ENCODE data around the gene CDH16.

The CDH16 gene

GRCh38 chr16:66905633-66906539 is 12.8 kb downstream of the CDH16 start:
- Histone ChIP-seq H3K36me3 (replicated peaks in 1 of 2; ENCODE audit: control insufficient read depth in 2 of 2, insufficient read depth in 2 of 2, low read length in 2 of 2) (no peaks in the 10 kb centered on the region), H2BK5ac (ENCODE audit: low read length) (no peak overlapping the region), H3K9ac (ENCODE audit: low read depth, low read length, poor library complexity) (no peak overlapping the region), H3K14ac (ENCODE audit: low read length) (no peak overlapping the region), H2BK15ac (ENCODE audit: low read length) (no peak overlapping the region), H4K91ac (ENCODE audit: low read depth, low read length, poor library complexity) (no peak overlapping the region), H3K4me3 (ENCODE audit: low read length in 2 of 2) (no peak overlapping the region), H3K79me1 (ENCODE audit: low read depth, low read length) (no peaks in the 10 kb centered on the region), H3K23ac (ENCODE audit: low read depth, low read length, poor library complexity) (no peak overlapping the region), H3K9me3 (replicated peaks in 1 of 2; ENCODE audit: control insufficient read depth in 2 of 2, insufficient read depth in 1 of 2, low read depth in 1 of 2, low read length in 2 of 2) (no peaks in the 10 kb centered on the region), H4K8ac (ENCODE audit: low read depth, low read length) (no peak overlapping the region), H3K27ac (replicated peaks; ENCODE audit: low read length) (no peak overlapping the region), H2AFZ (ENCODE audit: low read length) (no peak overlapping the region), H2BK120ac (ENCODE audit: low read depth, low read length) (no peak overlapping the region), H2BK12ac (ENCODE audit: low read length) (no peak overlapping the region), H3K27me3 (ENCODE audit: control insufficient read depth in 3 of 3, insufficient read depth in 3 of 3, low read depth in 1 of 3, low read length in 3 of 3) (peaks cover 0 to 49% (median 0%) of the 10 kb centered on the region in 3 experiments), H3K18ac (ENCODE audit: low read length) (peak overlapping the region; percentile 15), H3K4me2 (ENCODE audit: insufficient read depth, low read length, poor library complexity, severe bottlenecking) (no peak overlapping the region), H2AK5ac (ENCODE audit: low read depth, low read length) (no peak overlapping the region), H3K4ac (ENCODE audit: low read length) (no peak overlapping the region), H3K4me1 (ENCODE audit: control insufficient read depth in 2 of 2, insufficient read depth in 1 of 2, low read depth in 1 of 2, low read length in 2 of 2) (peaks cover 0 to 3% of the 10 kb centered on the region in 2 donors)
- DNase-seq (ENCODE audit: low spot score), result no peak
- no CpG with 5 or more reads among the region's 11 CpGs for WGBS, 2 donors (ENCODE audit: extremely low coverage in 2 of 2, insufficient read length in 2 of 2, insufficient replicate concordance in 1 of 2)

DNA sequence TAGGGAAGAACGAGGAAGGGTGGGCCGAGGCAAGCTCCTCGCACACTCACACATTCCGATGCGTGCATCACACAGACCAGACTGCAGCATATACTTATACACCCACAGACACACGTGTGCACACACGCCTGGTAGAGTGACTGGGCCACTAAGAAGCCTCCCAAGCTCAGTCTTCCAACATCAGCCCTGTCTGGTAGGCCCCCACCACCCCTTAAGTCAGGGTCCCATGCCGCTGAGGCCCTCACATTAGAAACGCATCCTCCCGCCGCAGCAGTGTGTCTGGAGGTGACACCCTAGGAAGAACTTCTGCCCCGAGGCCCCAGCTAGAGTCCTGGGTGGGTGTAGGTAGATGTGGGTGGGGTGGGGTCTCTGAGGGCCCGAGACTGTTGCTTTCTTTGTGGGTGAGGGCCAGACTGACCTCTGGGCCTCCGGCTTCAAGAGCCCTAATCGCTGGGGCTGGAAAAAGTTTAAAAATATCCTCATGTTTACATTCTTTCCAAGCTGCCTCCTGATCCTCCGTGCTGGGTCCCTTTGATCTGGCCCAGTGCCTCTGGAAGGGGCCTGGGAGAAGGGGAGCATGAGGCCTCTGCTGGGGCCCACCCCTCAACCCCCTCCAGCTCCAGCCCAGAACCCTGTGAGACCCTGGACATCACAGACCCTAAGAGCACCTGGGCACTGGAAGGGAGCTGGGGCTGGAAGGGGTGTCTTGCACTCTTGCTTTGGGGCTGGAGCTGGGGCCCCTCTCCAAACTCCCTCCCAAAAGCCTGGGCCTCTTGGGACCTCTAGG is 13.6 kb downstream of the CDH16 start:
- Histone ChIP-seq H3K23ac (ENCODE audit: low read depth, low read length, poor library complexity) (no peak overlapping the region), H2AFZ (ENCODE audit: low read length) (peak overlapping the region; percentile 25), H3K18ac (ENCODE audit: low read length) (peak overlapping the region; percentile 11), H3K27ac (replicated peaks; ENCODE audit: low read length) (no peak overlapping the region), H3K14ac (ENCODE audit: low read length) (no peak overlapping the region), H3K9ac (ENCODE audit: low read depth, low read length, poor library complexity) (no peak overlapping the region), H4K8ac (ENCODE audit: low read depth, low read length) (no peak overlapping the region), H2BK120ac (ENCODE audit: low read depth, low read length) (no peak overlapping the region), H3K4me1 (ENCODE audit: control insufficient read depth in 2 of 2, insufficient read depth in 1 of 2, low read depth in 1 of 2, low read length in 2 of 2) (peaks cover 2 to 10% of the 10 kb centered on the region in 2 donors), H3K27me3 (ENCODE audit: control insufficient read depth in 3 of 3, insufficient read depth in 3 of 3, low read depth in 1 of 3, low read length in 3 of 3) (peaks cover 0 to 44% (median 0%) of the 10 kb centered on the region in 3 experiments), H2AK5ac (ENCODE audit: low read depth, low read length) (no peak overlapping the region), H2BK15ac (ENCODE audit: low read length) (no peak overlapping the region), H3K36me3 (replicated peaks in 1 of 2; ENCODE audit: control insufficient read depth in 2 of 2, insufficient read depth in 2 of 2, low read length in 2 of 2) (no peaks in the 10 kb centered on the region), H4K91ac (ENCODE audit: low read depth, low read length, poor library complexity) (no peak overlapping the region), H3K4me3 (ENCODE audit: low read length in 2 of 2) (no peak overlapping the region), H3K9me3 (replicated peaks in 1 of 2; ENCODE audit: control insufficient read depth in 2 of 2, insufficient read depth in 1 of 2, low read depth in 1 of 2, low read length in 2 of 2) (no peaks in the 10 kb centered on the region), H3K4me2 (ENCODE audit: insufficient read depth, low read length, poor library complexity, severe bottlenecking) (no peak overlapping the region), H2BK12ac (ENCODE audit: low read length) (no peak overlapping the region), H3K79me1 (ENCODE audit: low read depth, low read length) (no peaks in the 10 kb centered on the region), H3K4ac (ENCODE audit: low read length) (no peak overlapping the region), H2BK5ac (ENCODE audit: low read length) (no peak overlapping the region)
- no peak for DNase-seq (ENCODE audit: low spot score)
- WGBS, 2 donors (ENCODE audit: extremely low coverage in 2 of 2, insufficient read length in 2 of 2, insufficient replicate concordance in 1 of 2), result no CpG with 5 or more reads among the region's 16 CpGs

DNA sequence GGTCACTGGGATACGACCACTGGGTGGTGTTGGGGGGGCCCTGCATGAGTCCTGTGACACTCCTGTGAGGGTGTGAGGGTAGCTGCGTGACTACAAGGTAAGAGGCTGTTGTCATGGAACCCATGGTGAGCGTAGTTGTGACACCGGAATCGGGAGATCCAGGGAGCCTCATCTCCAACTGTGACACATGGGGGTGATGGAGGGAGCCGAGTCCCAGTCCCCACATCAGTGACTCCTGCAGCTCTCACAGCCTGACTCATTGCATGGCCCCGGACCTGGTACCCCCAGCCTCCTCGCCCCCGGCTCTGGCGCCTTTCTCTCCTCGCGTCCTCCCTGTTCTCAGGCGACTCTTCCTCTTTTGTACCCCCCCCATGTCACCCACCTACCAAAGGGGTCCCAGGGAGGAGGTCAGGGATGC is 14.2 kb downstream of the CDH16 start:
- H3K36me3 ChIP-seq (replicated peaks in 1 of 2; ENCODE audit: control insufficient read depth in 2 of 2, insufficient read depth in 2 of 2, low read length in 2 of 2), result no peaks in the 10 kb centered on the region
- peaks cover 0 to 41% (median 0%) of the 10 kb centered on the region in 3 experiments for H3K27me3 ChIP-seq (ENCODE audit: control insufficient read depth in 3 of 3, insufficient read depth in 3 of 3, low read depth in 1 of 3, low read length in 3 of 3)
- no peak overlapping the region for H3K4ac ChIP-seq (ENCODE audit: low read length)
- H2BK5ac ChIP-seq (ENCODE audit: low read length), result no peak overlapping the region
- peaks cover 6 to 16% of the 10 kb centered on the region in 2 donors for H3K4me1 ChIP-seq (ENCODE audit: control insufficient read depth in 2 of 2, insufficient read depth in 1 of 2, low read depth in 1 of 2, low read length in 2 of 2)
- H3K27ac ChIP-seq (replicated peaks; ENCODE audit: low read length), result no peak overlapping the region
- no peaks in the 10 kb centered on the region for H3K79me1 ChIP-seq (ENCODE audit: low read depth, low read length)
- H3K23ac ChIP-seq (ENCODE audit: low read depth, low read length, poor library complexity), result no peak overlapping the region
- no peak overlapping the region for H3K9ac ChIP-seq (ENCODE audit: low read depth, low read length, poor library complexity)
- H4K91ac ChIP-seq (ENCODE audit: low read depth, low read length, poor library complexity), result no peak overlapping the region
- H2AK5ac ChIP-seq (ENCODE audit: low read depth, low read length), result no peak overlapping the region
- WGBS, 2 donors (ENCODE audit: extremely low coverage in 2 of 2, insufficient read length in 2 of 2, insufficient replicate concordance in 1 of 2), result no CpG with 5 or more reads among the region's 13 CpGs
- no peak overlapping the region for H2AFZ ChIP-seq (ENCODE audit: low read length)
- H2BK12ac ChIP-seq (ENCODE audit: low read length), result no peak overlapping the region
- H3K4me3 ChIP-seq (ENCODE audit: low read length in 2 of 2), result no peak overlapping the region
- H2BK15ac ChIP-seq (ENCODE audit: low read length), result no peak overlapping the region
- H3K14ac ChIP-seq (ENCODE audit: low read length), result no peak overlapping the region
- no peak overlapping the region for H4K8ac ChIP-seq (ENCODE audit: low read depth, low read length)
- no peak overlapping the region for H3K4me2 ChIP-seq (ENCODE audit: insufficient read depth, low read length, poor library complexity, severe bottlenecking)
- peak overlapping the region; percentile 9 for H3K18ac ChIP-seq (ENCODE audit: low read length)
- H2BK120ac ChIP-seq (ENCODE audit: low read depth, low read length), result no peak overlapping the region
- no peak for DNase-seq (ENCODE audit: low spot score)
- no peaks in the 10 kb centered on the region for H3K9me3 ChIP-seq (replicated peaks in 1 of 2; ENCODE audit: control insufficient read depth in 2 of 2, insufficient read depth in 1 of 2, low read depth in 1 of 2, low read length in 2 of 2)

Data from neuronal stem cell (in vitro differentiated cells).